HepG2 (cell line): ENCODE measurements around the gene CA6. TPM values are rescaled to one million over a fixed set of nuclear protein-coding genes. Genes with fewer than 3 reads are reported as not detected.

Source experiments
- ATAC-seq: fragments of 200-7000 bp; cut with Tn5 transposase; 3 replicates; pipeline ENCODE4 v1.9.1; 2020; ENCODE audit warnings: mild to moderate bottlenecking, moderate library complexity
- BruUV-seq: library from RNA; stranded (reverse); fragments of 400-500 nt; replicated peaks from 2 replicates; lab custom pipeline; 2021; lab: Mats Ljungman, UMichigan
- CTCF ChIA-PET: fragments of 300-600 bp; formaldehyde crosslinking; extraction: SDS; loops from one replicate; lab custom pipeline; 2021; ENCODE audit warnings: low total read pairs, inconsistent platforms, low intra/inter-chr PET ratio; lab: Yijun Ruan, JAX
- POLR2A ChIA-PET: fragments of 350-600 bp; sonication (Branson Sonifier 250); formaldehyde crosslinking; loops from one replicate; lab custom pipeline; 2020; ENCODE audit warnings: antibody characterized with exemption, inconsistent platforms; lab: Yijun Ruan, JAX
- DNase-seq: peaks from one replicate; pipeline ENCODE4 v3.0.0-alpha.2; 2015; ENCODE audit warnings: low spot score
- FAIRE-seq: peaks from 3 replicates; lab custom pipeline; 2011; peaks lifted over from hg19 to GRCh38; lab: Jason Lieb, UNC
- H2AFZ ChIP-seq: one replicate; pipeline ENCODE4 v1.6.1; 2011; ENCODE audit warnings: low read length, inconsistent platforms
- H3K27ac ChIP-seq: fragments of 300-600 bp; 3 replicates; pipeline ENCODE4 v1.8.0; 2011; ENCODE audit warnings: mixed run types, mild to moderate bottlenecking, mixed read lengths, low read length, inconsistent platforms; ENCODE audit not compliant: insufficient read depth; ENCODE audit errors: extremely low read length
- H3K27me3 ChIP-seq, 2 experiments: fragments of 200-600 bp in 1 of 2; 2 replicates in 1 of 2; 3 replicates in 1 of 2; pipeline versions ENCODE4 v1.6.0 to v1.8.0; 2011; ENCODE audit warnings: low read length in 2 of 2, mild to moderate bottlenecking in 2 of 2, moderate library complexity in 2 of 2, inconsistent platforms in 1 of 2; ENCODE audit not compliant: insufficient read depth in 2 of 2, control insufficient read depth in 1 of 2
- H3K36me3 ChIP-seq, 2 experiments: fragments of 200-600 bp in 1 of 2; replicated peaks in 1 of 2; 2 replicates in 1 of 2; 3 replicates in 1 of 2; pipeline versions ENCODE4 v1.5.1 to v1.8.0; 2011; ENCODE audit warnings: low read length in 2 of 2, inconsistent platforms in 1 of 2; ENCODE audit not compliant: insufficient read depth in 2 of 2, control insufficient read depth in 1 of 2
- H3K4me1 ChIP-seq: 2 replicates; pipeline ENCODE4 v1.5.1; 2012; ENCODE audit warnings: low read length, inconsistent platforms; ENCODE audit not compliant: insufficient read depth
- H3K4me2 ChIP-seq: 2 replicates; pipeline ENCODE4 v1.6.0; 2011; ENCODE audit warnings: low read depth, low read length, inconsistent platforms
- H3K4me3 ChIP-seq, 3 experiments: fragments of 200-600 bp in 1 of 3; sonication (generic), shearing (Covaris generic) in 1 of 3; replicated peaks in 1 of 3; 2 replicates each; pipeline ENCODE4 v1.5.1; 2011 to 2016; ENCODE audit warnings: low read length in 3 of 3, inconsistent platforms in 2 of 3, low read depth in 2 of 3, mild to moderate bottlenecking in 2 of 3, control low read depth in 1 of 3, mixed read lengths in 1 of 3; ENCODE audit not compliant: insufficient read depth in 1 of 3
- H3K79me2 ChIP-seq: one replicate; pipeline ENCODE4 v1.6.1; 2011; ENCODE audit warnings: low read length, inconsistent platforms; ENCODE audit not compliant: insufficient read depth
- H3K9ac ChIP-seq: 2 replicates; pipeline ENCODE4 v1.6.0; 2011; ENCODE audit warnings: mild to moderate bottlenecking, low read depth, low read length, inconsistent platforms; ENCODE audit not compliant: insufficient read depth
- H3K9me3 ChIP-seq: 2 replicates; pipeline ENCODE4 v1.5.1; 2012; ENCODE audit warnings: mild to moderate bottlenecking, low read length
- H4K20me1 ChIP-seq: 2 replicates; pipeline ENCODE4 v1.6.0; 2011; ENCODE audit warnings: inconsistent platforms, mild to moderate bottlenecking, low read length, moderate library complexity; ENCODE audit not compliant: insufficient read depth
- BRCA1 ChIP-seq: sonication (generic); formaldehyde crosslinking; IDR thresholded peaks from 2 replicates; pipeline ENCODE4 v1.4.0; 2020; ENCODE audit warnings: missing genetic modification reagents
- CC2D1A ChIP-seq: sonication (generic); formaldehyde crosslinking; IDR thresholded peaks from 2 replicates; pipeline ENCODE4 v1.8.1; 2023; ENCODE audit warnings: mild to moderate bottlenecking, missing genetic modification reagents
- CTCF ChIP-seq: sonication (generic); formaldehyde crosslinking; IDR thresholded peaks from 2 replicates; pipeline ENCODE4 v1.5.0; 2020; ENCODE audit warnings: mild to moderate bottlenecking, missing genetic modification reagents, moderate library complexity
- HIVEP1 ChIP-seq: sonication (generic); formaldehyde crosslinking; IDR thresholded peaks from 2 replicates; pipeline ENCODE4 v1.4.0; 2020; ENCODE audit warnings: mild to moderate bottlenecking, missing genetic modification reagents
- KDM4B ChIP-seq: sonication (generic); formaldehyde crosslinking; IDR thresholded peaks from 2 replicates; pipeline ENCODE4 v1.4.0; 2020; ENCODE audit warnings: missing genetic modification reagents
- KDM5B ChIP-seq: sonication (generic); formaldehyde crosslinking; IDR thresholded peaks from 2 replicates; pipeline ENCODE4 v1.4.0; 2020; ENCODE audit warnings: missing genetic modification reagents, mild to moderate bottlenecking, borderline replicate concordance
- KLF15 ChIP-seq: sonication (generic); formaldehyde crosslinking; IDR thresholded peaks from 2 replicates; pipeline ENCODE4 v1.8.1; 2023; ENCODE audit warnings: borderline replicate concordance, mild to moderate bottlenecking, inconsistent platforms, missing genetic modification reagents, mixed read lengths
- NFIC ChIP-seq: IDR thresholded peaks from 2 replicates; pipeline ENCODE4 v1.6.1; 2012; ENCODE audit warnings: mild to moderate bottlenecking, low read length, inconsistent platforms
- NPAS2 ChIP-seq: sonication (generic); formaldehyde crosslinking; IDR thresholded peaks from 2 replicates; pipeline ENCODE4 v1.8.0; 2022; ENCODE audit warnings: mild to moderate bottlenecking, missing genetic modification reagents, borderline replicate concordance
- RAD21 ChIP-seq: fragments of 450-650 bp; formaldehyde crosslinking; IDR thresholded peaks from 2 replicates; pipeline ENCODE4 v1.5.0; 2020; ENCODE audit warnings: mild to moderate bottlenecking
- SALL1 ChIP-seq: sonication (generic); formaldehyde crosslinking; IDR thresholded peaks from 2 replicates; pipeline ENCODE4 v1.8.0; 2022; ENCODE audit warnings: mild to moderate bottlenecking, missing genetic modification reagents
- WGBS: methylation state at CpG from one replicate; pipeline ENCODE4 v1.1.6; 2017; ENCODE audit warnings: low lambda C conversion rate; 5-methylcytosine and 5-hydroxymethylcytosine counted together
- in situ Hi-C: cut with HindIII; loops from 2 replicates; pipeline ENCODE4 v1.10.0; 2017; ENCODE audit warnings: low pct_unique_long_range_greater_than_20kb; ENCODE audit not compliant: extremely low pct_ligation_motif_present
- intact Hi-C: fragments of 100-400 bp; cut with micrococcal nuclease; formaldehyde crosslinking; loops from one replicate; pipeline ENCODE4 v1.10.0; 2022; ENCODE audit not compliant: unreplicated experiment
- polyA plus RNA-seq, 8 experiments: library from polyadenylated mRNA; depleted of rRNA in 3 of 8; stranded (reverse) in 7 of 8; unstranded in 1 of 8; fragments of >200 nt; fragmentation: Illumina TruSeq in 4 of 8; extraction: Trizol in 4 of 8; gene quantifications; 2 replicates each; pipeline versions ENCODE4 v1.2.1 to v1.2.3, GENCODE V29; 2011 to 2016; ENCODE audit warnings: low read depth in 4 of 8, missing spikeins in 1 of 8, mixed read lengths in 1 of 8; ENCODE audit not compliant: insufficient read depth in 1 of 8
- total RNA-seq, 5 experiments: library from RNA; depleted of rRNA; stranded (reverse); fragments of >200 nt; fragmentation: Illumina TruSeq; extraction: Trizol; gene quantifications; 2 replicates each; pipeline ENCODE4 v1.2.3, GENCODE V29; 2016; ENCODE audit warnings: low read depth in 1 of 5
- TF ChIP-seq, protein P1 (sequence below): sonication (generic); formaldehyde crosslinking; IDR thresholded peaks from 2 replicates; pipeline ENCODE4 v1.4.0; 2020; ENCODE audit warnings: missing genetic modification reagents
- TF ChIP-seq, protein P2 (sequence below): sonication (generic); formaldehyde crosslinking; IDR thresholded peaks from 2 replicates; pipeline ENCODE4 v1.8.1; 2023; ENCODE audit warnings: mild to moderate bottlenecking, missing genetic modification reagents

The CA6 gene
- total and polyA plus RNA-seq, 2 of the 13 experiments (the other 11 are each of a cell fraction or from before 2014, with no cell fraction given) = not detected

GRCh38 chr1:8956461-8957349 lies 11.0 kb downstream of the CA6 start (continued):
- TF ChIP-seq KDM4B = no peak
- TF ChIP-seq KLF15 (CRISPR knock-in tag) = no peak

DNA sequence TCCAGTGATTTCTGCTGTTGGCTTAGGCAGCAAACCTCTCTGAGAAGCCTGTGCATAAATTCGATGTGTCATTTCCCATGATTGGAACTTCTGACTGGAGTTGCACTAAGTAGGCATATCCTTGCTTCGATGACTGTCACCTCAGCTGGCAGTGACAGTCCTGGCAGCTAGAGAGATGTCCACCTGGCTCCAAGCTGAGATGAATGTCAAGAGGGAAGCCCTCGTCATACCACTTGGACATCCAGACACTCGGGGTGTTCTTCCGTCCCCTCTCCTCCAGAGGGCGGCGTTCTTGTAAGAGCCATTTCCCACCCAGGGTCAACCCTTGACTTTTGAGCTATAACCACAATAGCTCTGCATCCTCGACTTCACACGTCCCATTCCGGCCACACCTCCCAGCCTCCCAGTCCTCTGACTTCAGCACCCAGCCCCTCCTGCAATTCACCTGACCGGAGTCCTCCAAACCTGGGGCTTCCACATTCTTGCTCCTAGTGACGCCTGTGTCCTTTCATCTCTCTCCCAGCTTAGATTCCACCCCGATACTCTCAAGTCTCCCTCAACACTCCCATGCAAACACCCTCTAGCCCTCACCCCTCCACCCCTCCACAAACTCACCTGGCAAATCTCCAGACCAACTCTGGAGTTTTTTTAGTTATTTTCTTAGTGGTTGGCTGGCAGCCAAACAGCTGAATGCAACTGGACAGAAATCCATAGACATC lies 17.3 kb downstream of the CA6 start:
- ChIA-PET CTCF (interaction anchor here (1.1 to 1.4 kb wide), 4 partner anchors 25 to 139 kb away, joined by 3 to 7 read pairs (median 4); no protein-coding TSS in a partner anchor), POLR2A (interaction anchor here (0.5 to 1.3 kb wide), 4 partner anchors 9 to 138 kb away, joined by 3 to 4 read pairs (median 3); partner anchors contain the start of gene ENO1)
- H3K27me3 ChIP-seq = peaks cover 0 to 6% of the 10 kb centered on the region in 2 experiments; a peak in 3 of 5 replicates
- ATAC-seq (peak; percentile 88), FAIRE-seq (peak; percentile 90), DNase-seq (peak; percentile 71)
- in situ Hi-C loops = no loop called here
- no TSS peak for BruUV-seq
- H4K20me1 ChIP-seq = no peaks in the 10 kb centered on the region
- H3K79me2 ChIP-seq = no peaks in the 10 kb centered on the region
- H3K9me3 ChIP-seq = no peaks in the 10 kb centered on the region
- H3K4me2 ChIP-seq = peak overlapping the region; percentile 34; the same call in 1 of the 2 replicates
- peaks cover 22% of the 10 kb centered on the region for H3K4me1 ChIP-seq
- no peak overlapping the region for H3K4me3 ChIP-seq
- no peak overlapping the region for H3K27ac ChIP-seq
- no peak overlapping the region for H3K9ac ChIP-seq
- H3K36me3 ChIP-seq = no peaks in the 10 kb centered on the region
- WGBS = 6% methylated on average over 8 of the region's 13 CpGs
- intact Hi-C loops = loop anchor here (1.0 kb wide), 1 partner anchor 25 kb away; no protein-coding TSS in a partner anchor
- H2AFZ ChIP-seq = no peak overlapping the region
- no peak for TF ChIP-seq NPAS2 (CRISPR knock-in tag)
- TF ChIP-seq BRCA1 (CRISPR knock-in tag) = no peak
- peak; percentile 74 for TF ChIP-seq CTCF (CRISPR knock-in tag)
- TF ChIP-seq HIVEP1 (CRISPR knock-in tag) = no peak
- TF ChIP-seq RAD21 = no peak
- no peak for TF ChIP-seq KDM5B (CRISPR knock-in tag)
- TF ChIP-seq, protein P1, sequence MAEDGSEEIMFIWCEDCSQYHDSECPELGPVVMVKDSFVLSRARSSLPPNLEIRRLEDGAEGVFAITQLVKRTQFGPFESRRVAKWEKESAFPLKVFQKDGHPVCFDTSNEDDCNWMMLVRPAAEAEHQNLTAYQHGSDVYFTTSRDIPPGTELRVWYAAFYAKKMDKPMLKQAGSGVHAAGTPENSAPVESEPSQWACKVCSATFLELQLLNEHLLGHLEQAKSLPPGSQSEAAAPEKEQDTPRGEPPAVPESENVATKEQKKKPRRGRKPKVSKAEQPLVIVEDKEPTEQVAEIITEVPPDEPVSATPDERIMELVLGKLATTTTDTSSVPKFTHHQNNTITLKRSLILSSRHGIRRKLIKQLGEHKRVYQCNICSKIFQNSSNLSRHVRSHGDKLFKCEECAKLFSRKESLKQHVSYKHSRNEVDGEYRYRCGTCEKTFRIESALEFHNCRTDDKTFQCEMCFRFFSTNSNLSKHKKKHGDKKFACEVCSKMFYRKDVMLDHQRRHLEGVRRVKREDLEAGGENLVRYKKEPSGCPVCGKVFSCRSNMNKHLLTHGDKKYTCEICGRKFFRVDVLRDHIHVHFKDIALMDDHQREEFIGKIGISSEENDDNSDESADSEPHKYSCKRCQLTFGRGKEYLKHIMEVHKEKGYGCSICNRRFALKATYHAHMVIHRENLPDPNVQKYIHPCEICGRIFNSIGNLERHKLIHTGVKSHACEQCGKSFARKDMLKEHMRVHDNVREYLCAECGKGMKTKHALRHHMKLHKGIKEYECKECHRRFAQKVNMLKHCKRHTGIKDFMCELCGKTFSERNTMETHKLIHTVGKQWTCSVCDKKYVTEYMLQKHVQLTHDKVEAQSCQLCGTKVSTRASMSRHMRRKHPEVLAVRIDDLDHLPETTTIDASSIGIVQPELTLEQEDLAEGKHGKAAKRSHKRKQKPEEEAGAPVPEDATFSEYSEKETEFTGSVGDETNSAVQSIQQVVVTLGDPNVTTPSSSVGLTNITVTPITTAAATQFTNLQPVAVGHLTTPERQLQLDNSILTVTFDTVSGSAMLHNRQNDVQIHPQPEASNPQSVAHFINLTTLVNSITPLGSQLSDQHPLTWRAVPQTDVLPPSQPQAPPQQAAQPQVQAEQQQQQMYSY (CRISPR knock-in tag) = no peak
- no peak for TF ChIP-seq CC2D1A (CRISPR knock-in tag)
- TF ChIP-seq, protein P2, sequence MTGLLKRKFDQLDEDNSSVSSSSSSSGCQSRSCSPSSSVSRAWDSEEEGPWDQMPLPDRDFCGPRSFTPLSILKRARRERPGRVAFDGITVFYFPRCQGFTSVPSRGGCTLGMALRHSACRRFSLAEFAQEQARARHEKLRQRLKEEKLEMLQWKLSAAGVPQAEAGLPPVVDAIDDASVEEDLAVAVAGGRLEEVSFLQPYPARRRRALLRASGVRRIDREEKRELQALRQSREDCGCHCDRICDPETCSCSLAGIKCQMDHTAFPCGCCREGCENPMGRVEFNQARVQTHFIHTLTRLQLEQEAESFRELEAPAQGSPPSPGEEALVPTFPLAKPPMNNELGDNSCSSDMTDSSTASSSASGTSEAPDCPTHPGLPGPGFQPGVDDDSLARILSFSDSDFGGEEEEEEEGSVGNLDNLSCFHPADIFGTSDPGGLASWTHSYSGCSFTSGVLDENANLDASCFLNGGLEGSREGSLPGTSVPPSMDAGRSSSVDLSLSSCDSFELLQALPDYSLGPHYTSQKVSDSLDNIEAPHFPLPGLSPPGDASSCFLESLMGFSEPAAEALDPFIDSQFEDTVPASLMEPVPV (CRISPR knock-in tag) = no peak
- no peak for TF ChIP-seq NFIC
- peak; percentile 35; the same call in 1 of the 2 replicates for TF ChIP-seq SALL1
